Measurements from ENCODE around the gene SMIM10. TPM values are rescaled to one million over a fixed set of nuclear protein-coding genes. Genes with fewer than 3 reads are reported as not detected.

The SMIM10 gene
- total and polyA plus RNA-seq, 2 of the 13 experiments (the other 11 are each of a cell fraction or from before 2014, with no cell fraction given): not detected

GRCh38 chrX:134982748-134983147, 8.0 kb upstream of the SMIM10 start (continued):
- no peak for TF ChIP-seq ATF4 (CRISPR knock-in tag; IDR thresholded peaks at IDR 0.05)

GRCh38 chrX:134985479-134985878, 5.3 kb upstream of the SMIM10 start:
- no peak overlapping the region for H2AFZ ChIP-seq (ENCODE audit: low read length)
- H3K4me2 ChIP-seq (ENCODE audit: low read depth, low read length): no peak overlapping the region
- BruUV-seq (replicated peaks): no TSS peak
- intact Hi-C loops (cut with micrococcal nuclease; ENCODE audit: unreplicated experiment) (no loop called here), in situ Hi-C loops (cut with HindIII; ENCODE audit: extremely low pct_ligation_motif_present, low pct_unique_long_range_greater_than_20kb) (no loop called here)
- POLR2A ChIA-PET: no interaction called here
- ATAC-seq (no peak), DNase-seq (ENCODE audit: low spot score) (no peak), FAIRE-seq (no peak)
- WGBS (ENCODE audit: low lambda C conversion rate): 0% methylated on average over 1 of the region's 4 CpGs
- H3K4me1 ChIP-seq (ENCODE audit: insufficient read depth, low read length): no peaks in the 10 kb centered on the region
- no peak for TF ChIP-seq SMYD3 (CRISPR knock-in tag; IDR thresholded peaks at IDR 0.05)
- no peak for TF ChIP-seq GATA4 (IDR thresholded peaks at IDR 0.05; ENCODE audit: borderline replicate concordance, low read depth)
- no peak for TF ChIP-seq ZNF367 (CRISPR knock-in tag; IDR thresholded peaks at IDR 0.05; ENCODE audit: borderline replicate concordance)
- TF ChIP-seq KLF6 (CRISPR knock-in tag; IDR thresholded peaks at IDR 0.05): no peak
- TF ChIP-seq ZNF687 (CRISPR knock-in tag; IDR thresholded peaks at IDR 0.05): no peak
- TF ChIP-seq ELK4 (CRISPR knock-in tag; IDR thresholded peaks at IDR 0.05; ENCODE audit: borderline replicate concordance): no peak
- no peak for TF ChIP-seq XBP1 (CRISPR knock-in tag; IDR thresholded peaks at IDR 0.05)
- TF ChIP-seq ZFX (CRISPR knock-in tag; IDR thresholded peaks at IDR 0.05; ENCODE audit: low read depth): no peak
- no peak for TF ChIP-seq CREB1 (IDR thresholded peaks at IDR 0.05)
- no peak for TF ChIP-seq CREB1 (CRISPR knock-in tag; IDR thresholded peaks at IDR 0.05)
- no peak for TF ChIP-seq DMAP1 (CRISPR knock-in tag; IDR thresholded peaks at IDR 0.05)
- TF ChIP-seq TBX3 (IDR thresholded peaks at IDR 0.05; ENCODE audit: borderline replicate concordance): no peak
- no peak for TF ChIP-seq ZFP62 (CRISPR knock-in tag; IDR thresholded peaks at IDR 0.05)
- H3K36me3 ChIP-seq (replicated peaks in 1 of 2; ENCODE audit: control insufficient read depth in 1 of 2, insufficient read depth in 2 of 2, low read length in 2 of 2): no peaks in the 10 kb centered on the region
- H3K4me3 ChIP-seq (replicated peaks in 1 of 3; ENCODE audit: insufficient read depth in 1 of 3, low read depth in 2 of 3, low read length in 3 of 3): no peak overlapping the region
- no peak overlapping the region for H3K27ac ChIP-seq (ENCODE audit: extremely low read length, insufficient read depth, low read length)
- no peaks in the 10 kb centered on the region for H3K79me2 ChIP-seq (ENCODE audit: insufficient read depth, low read length)
- no peaks in the 10 kb centered on the region for H3K27me3 ChIP-seq (ENCODE audit: control insufficient read depth in 1 of 2, insufficient read depth in 2 of 2, low read length in 2 of 2)
- CTCF ChIA-PET (ENCODE audit: low intra/inter-chr PET ratio, low total read pairs): no interaction called here
- H3K9ac ChIP-seq (ENCODE audit: insufficient read depth, low read depth, low read length): no peak overlapping the region
- H3K9me3 ChIP-seq (ENCODE audit: low read length): no peaks in the 10 kb centered on the region
- H4K20me1 ChIP-seq (ENCODE audit: insufficient read depth, low read length): no peaks in the 10 kb centered on the region
